ENCODE measurements around the gene CAMSAP2. TPM values are rescaled to one million over a fixed set of nuclear protein-coding genes. Genes with fewer than 3 reads are reported as not detected.
A peak's percentile ranks its signal among the peaks of the same experiment; 100 is the strongest.

Gene CAMSAP2
- polyA plus RNA-seq, 1 donor from 2014 or later = 0.06 TPM

- H3K4me1 Mint-ChIP-seq = peaks cover 47 to 56% (median 48%) of the 10 kb centered on the region in 3 donors
- H3K27ac Mint-ChIP-seq = peak overlapping the region in 1 of 3 donors; percentile 78
- no peaks in the 10 kb centered on the region for H3K9me3 Mint-ChIP-seq
- peaks cover 3% of the 10 kb centered on the region for H3K27me3 Mint-ChIP-seq
- H3K36me3 Mint-ChIP-seq = peaks cover 2% of the 10 kb centered on the region
- peak overlapping the region in 3 of 4 donors; percentile 61 to 93 (median 76) for H3K4me3 Mint-ChIP-seq
Observed at GRCh38 chr1:200886594-200886993, 147.9 kb downstream of the CAMSAP2 start.

GRCh38 chr1:200887036-200887435 is 148.3 kb downstream of the CAMSAP2 start:
- Mint-ChIP-seq H3K27me3 (peaks cover 5% of the 10 kb centered on the region), H3K9me3 (no peaks in the 10 kb centered on the region), H3K4me3 (peak overlapping the region; percentile 38 to 93 (median 68)), H3K4me1 (peaks cover 47 to 52% (median 49%) of the 10 kb centered on the region in 3 donors), H3K27ac (peak overlapping the region in 2 of 3 donors; percentile 6 to 78), H3K36me3 (peaks cover 2% of the 10 kb centered on the region)

GRCh38 chr1:200887772-200888348 is 149.2 kb downstream of the CAMSAP2 start:
- Mint-ChIP-seq H3K27me3 (peaks cover 7% of the 10 kb centered on the region), H3K9me3 (no peaks in the 10 kb centered on the region), H3K4me3 (peak overlapping the region; percentile 58 to 93 (median 78)), H3K36me3 (peaks cover 2% of the 10 kb centered on the region), H3K4me1 (peaks cover 49 to 51% (median 50%) of the 10 kb centered on the region in 3 donors), H3K27ac (peak overlapping the region; percentile 76 to 93 (median 78))

- peaks cover 49 to 50% (median 50%) of the 10 kb centered on the region in 3 donors for H3K4me1 Mint-ChIP-seq
- H3K27ac Mint-ChIP-seq = peak overlapping the region; percentile 76 to 93 (median 78)
- no peaks in the 10 kb centered on the region for H3K9me3 Mint-ChIP-seq
- H3K4me3 Mint-ChIP-seq = peak overlapping the region; percentile 58 to 93 (median 76)
- H3K27me3 Mint-ChIP-seq = peaks cover 7% of the 10 kb centered on the region
- peaks cover 2% of the 10 kb centered on the region for H3K36me3 Mint-ChIP-seq
Observed at GRCh38 chr1:200888349-200888838, 149.7 kb downstream of the CAMSAP2 start.

GRCh38 chr1:200889571-200889970 is 150.9 kb downstream of the CAMSAP2 start:
- peaks cover 2% of the 10 kb centered on the region for H3K36me3 Mint-ChIP-seq
- peaks cover 41 to 47% (median 44%) of the 10 kb centered on the region in 3 donors for H3K4me1 Mint-ChIP-seq
- peaks cover 7% of the 10 kb centered on the region for H3K27me3 Mint-ChIP-seq
- H3K27ac Mint-ChIP-seq = peak overlapping the region; percentile 41 to 88 (median 54)
- peak overlapping the region in 3 of 4 donors; percentile 74 to 79 (median 76) for H3K4me3 Mint-ChIP-seq
- H3K9me3 Mint-ChIP-seq = no peaks in the 10 kb centered on the region

GRCh38 chr1:200890027-200890426 is 151.3 kb downstream of the CAMSAP2 start:
- H3K27me3 Mint-ChIP-seq = peaks cover 7% of the 10 kb centered on the region
- peaks cover 2% of the 10 kb centered on the region for H3K36me3 Mint-ChIP-seq

GRCh38 chr1:200890818-200891773 is 152.4 kb downstream of the CAMSAP2 start:
- H3K4me3 Mint-ChIP-seq = peak overlapping the region; percentile 79 to 93 (median 84)
- H3K36me3 Mint-ChIP-seq = peaks cover 2% of the 10 kb centered on the region
- peaks cover 7% of the 10 kb centered on the region for H3K27me3 Mint-ChIP-seq
- H3K27ac Mint-ChIP-seq = peak overlapping the region in 1 of 3 donors; percentile 88
- no peaks in the 10 kb centered on the region for H3K9me3 Mint-ChIP-seq
- H3K4me1 Mint-ChIP-seq = peaks cover 40 to 43% (median 43%) of the 10 kb centered on the region in 3 donors

More at GRCh38 chr1:200890027-200890426, 151.3 kb downstream of the CAMSAP2 start:
- H3K4me1 Mint-ChIP-seq = peaks cover 41 to 47% (median 44%) of the 10 kb centered on the region in 3 donors
- H3K4me3 Mint-ChIP-seq = peak overlapping the region in 3 of 4 donors; percentile 79 to 93 (median 79)
- H3K27ac Mint-ChIP-seq = peak overlapping the region in 2 of 3 donors; percentile 41 to 88
- H3K9me3 Mint-ChIP-seq = no peaks in the 10 kb centered on the region

- H3K4me1 Mint-ChIP-seq = peaks cover 39 to 46% (median 44%) of the 10 kb centered on the region in 3 donors
- peaks cover 2% of the 10 kb centered on the region for H3K36me3 Mint-ChIP-seq
- H3K27ac Mint-ChIP-seq = peak overlapping the region in 1 of 3 donors; percentile 52
- no peaks in the 10 kb centered on the region for H3K9me3 Mint-ChIP-seq
- H3K4me3 Mint-ChIP-seq = peak overlapping the region; percentile 71 to 92 (median 80)
- peaks cover 7% of the 10 kb centered on the region for H3K27me3 Mint-ChIP-seq
Observed at GRCh38 chr1:200891774-200892157, 153.1 kb downstream of the CAMSAP2 start.

- H3K4me3 Mint-ChIP-seq = peak overlapping the region in 3 of 4 donors; percentile 71 to 92 (median 79)
- H3K9me3 Mint-ChIP-seq = no peaks in the 10 kb centered on the region
- H3K4me1 Mint-ChIP-seq = peaks cover 35 to 40% (median 39%) of the 10 kb centered on the region in 3 donors
- peak overlapping the region in 1 of 3 donors; percentile 52 for H3K27ac Mint-ChIP-seq
- peaks cover 7% of the 10 kb centered on the region for H3K27me3 Mint-ChIP-seq
- H3K36me3 Mint-ChIP-seq = peaks cover 2% of the 10 kb centered on the region
Observed at GRCh38 chr1:200892546-200892945, 153.9 kb downstream of the CAMSAP2 start.

- Mint-ChIP-seq H3K4me1 (peaks cover 31 to 38% (median 35%) of the 10 kb centered on the region in 3 donors), H3K27ac (no peak overlapping the region), H3K27me3 (peaks cover 7% of the 10 kb centered on the region), H3K36me3 (peaks cover 4% of the 10 kb centered on the region), H3K4me3 (peak overlapping the region in 1 of 4 donors; percentile 71), H3K9me3 (no peaks in the 10 kb centered on the region)
Observed at GRCh38 chr1:200892958-200893357, 154.3 kb downstream of the CAMSAP2 start.

- peak overlapping the region in 2 of 3 donors; percentile 46 to 78 for H3K27ac Mint-ChIP-seq
- H3K4me3 Mint-ChIP-seq = peak overlapping the region in 2 of 4 donors; percentile 8 to 71
- H3K4me1 Mint-ChIP-seq = peaks cover 26 to 33% (median 31%) of the 10 kb centered on the region in 3 donors
- H3K9me3 Mint-ChIP-seq = no peaks in the 10 kb centered on the region
- peaks cover 7% of the 10 kb centered on the region for H3K27me3 Mint-ChIP-seq
- peaks cover 5% of the 10 kb centered on the region for H3K36me3 Mint-ChIP-seq
Observed at GRCh38 chr1:200893411-200893901, 154.8 kb downstream of the CAMSAP2 start.

- Mint-ChIP-seq H3K27me3 (peaks cover 7% of the 10 kb centered on the region), H3K27ac (no peak within 1 kb of the TSS), H3K4me3 (peak within 1 kb of the TSS in 3 of 4 donors; percentile 37 to 60 (median 44)), H3K4me1 (peaks cover 13 to 19% (median 19%) of the 10 kb centered on the region in 3 donors), H3K9me3 (no peaks in the 10 kb centered on the region), H3K36me3 (peaks cover 5% of the 10 kb centered on the region)
Observed at GRCh38 chr1:200894712-200895442, 156.2 kb downstream of the CAMSAP2 start, which contains the start of gene INAVA. Gene INAVA, plus strand, starts transcription at chr1:200894900. Its CDS starts 3,501 bp downstream, at chr1:200898401.

- peaks cover 7% of the 10 kb centered on the region for H3K27me3 Mint-ChIP-seq
- H3K27ac Mint-ChIP-seq = no peak overlapping the region
- H3K36me3 Mint-ChIP-seq = peaks cover 5% of the 10 kb centered on the region
- peak overlapping the region in 2 of 4 donors; percentile 44 to 47 for H3K4me3 Mint-ChIP-seq
- H3K9me3 Mint-ChIP-seq = no peaks in the 10 kb centered on the region
- H3K4me1 Mint-ChIP-seq = peaks cover 13 to 19% (median 17%) of the 10 kb centered on the region in 3 donors
Observed at GRCh38 chr1:200895443-200895789, 156.7 kb downstream of the CAMSAP2 start.

Data from IgD-negative memory B cell (primary cell).